Measurements from ENCODE around the gene PFKFB3. TPM values are rescaled to one million over a fixed set of nuclear protein-coding genes. Genes with fewer than 3 reads are reported as not detected.

The PFKFB3 gene
- total and polyA plus RNA-seq, 9 donors, result 15.3 to 60.8 (median 40.2) TPM

- DNase-seq, result no peak
- Histone ChIP-seq H3K36me3 (no peaks in the 10 kb centered on the region), H3K27me3 (no peaks in the 10 kb centered on the region), H3K9me3 (no peaks in the 10 kb centered on the region), H3K4me3 (no peak overlapping the region), H3K27ac (peak overlapping the region in 1 of 2 donors; percentile 14), H3K4me1 (ENCODE audit: insufficient read depth) (peaks cover 32% of the 10 kb centered on the region)
- 23 to 51% (median 35%) methylated on average over 8 of the region's 8 CpGs for WGBS, 3 donors
- intact Hi-C loops (cut with DNase I), result no loop called here
- TF ChIP-seq EP300 (IDR thresholded peaks at IDR 0.05), result no peak
- TF ChIP-seq POLR2A (IDR thresholded peaks at IDR 0.05), result no peak
- TF ChIP-seq CTCF (IDR thresholded peaks at IDR 0.05), result no peak
Measured at GRCh38 chr10:6179078-6179477, 23.7 kb upstream of the PFKFB3 start.

GRCh38 chr10:6180480-6181110, 22.1 kb upstream of the PFKFB3 start:
- H3K4me3 ChIP-seq, result no peak overlapping the region
- no peak overlapping the region for H3K27ac ChIP-seq
- H3K36me3 ChIP-seq, result no peaks in the 10 kb centered on the region
- no peaks in the 10 kb centered on the region for H3K9me3 ChIP-seq
- H3K4me1 ChIP-seq (ENCODE audit: insufficient read depth), result peaks cover 23% of the 10 kb centered on the region
- H3K27me3 ChIP-seq, result no peaks in the 10 kb centered on the region
- TF ChIP-seq EP300 (IDR thresholded peaks at IDR 0.05), result no peak
- no peak for TF ChIP-seq CTCF (IDR thresholded peaks at IDR 0.05)
- TF ChIP-seq POLR2A (IDR thresholded peaks at IDR 0.05), result no peak
- DNase-seq, result no peak
- intact Hi-C loops (cut with DNase I), result no loop called here
- 76 to 82% (median 79%) methylated on average over 4 of the region's 4 CpGs for WGBS, 3 donors

DNA sequence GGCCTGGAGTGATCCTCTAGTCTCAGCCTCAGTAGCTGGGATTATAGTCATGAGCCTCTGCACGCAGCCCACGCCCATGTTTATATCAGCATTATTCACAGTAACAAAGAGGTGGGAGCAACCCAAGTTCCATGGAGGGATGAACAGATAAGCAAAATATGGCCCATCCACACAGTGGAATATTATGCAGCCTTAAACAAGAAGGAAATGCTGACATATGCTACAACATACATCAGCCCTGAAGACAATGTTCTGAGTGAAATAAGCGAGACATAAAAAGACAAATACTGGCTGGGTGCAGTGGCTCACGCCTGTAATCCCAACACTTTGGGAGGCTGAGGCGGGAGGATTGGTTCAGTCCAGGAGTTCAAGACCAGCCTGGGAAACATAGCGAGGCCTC, 21.5 kb upstream of the PFKFB3 start:
- intact Hi-C loops (cut with DNase I), result no loop called here
- DNase-seq, result no peak
- Histone ChIP-seq H3K27ac (no peak overlapping the region), H3K9me3 (no peaks in the 10 kb centered on the region), H3K4me1 (ENCODE audit: insufficient read depth) (peaks cover 25% of the 10 kb centered on the region), H3K27me3 (no peaks in the 10 kb centered on the region), H3K4me3 (no peak overlapping the region), H3K36me3 (no peaks in the 10 kb centered on the region)
- WGBS, 3 donors, result 93 to 96% (median 94%) methylated on average over 6 of the region's 6 CpGs
- TF ChIP-seq CTCF (IDR thresholded peaks at IDR 0.05) (no peak), POLR2A (IDR thresholded peaks at IDR 0.05) (no peak)

- intact Hi-C loops (cut with DNase I), result no loop called here
- H3K4me1 ChIP-seq (ENCODE audit: insufficient read depth), result peaks cover 22% of the 10 kb centered on the region
- DNase-seq, result peak in 1 of 5 donors; percentile 67
- peak overlapping the region in 1 of 2 donors; percentile 14 for H3K27ac ChIP-seq
- H3K36me3 ChIP-seq, result no peaks in the 10 kb centered on the region
- no peaks in the 10 kb centered on the region for H3K27me3 ChIP-seq
- H3K4me3 ChIP-seq, result no peak overlapping the region
- WGBS, 3 donors, result 53 to 70% (median 69%) methylated on average over 12 to 16 of the region's 16 CpGs
- no peak for TF ChIP-seq POLR2A (IDR thresholded peaks at IDR 0.05)
- no peak for TF ChIP-seq EP300 (IDR thresholded peaks at IDR 0.05)
- no peak for TF ChIP-seq CTCF (IDR thresholded peaks at IDR 0.05)
- no peaks in the 10 kb centered on the region for H3K9me3 ChIP-seq
Measured at GRCh38 chr10:6182454-6183098, 20.2 kb upstream of the PFKFB3 start.
